Stimulated activated CD4-positive, alpha-beta T cell treated with anti-CD3 and anti-CD28 coated beads, TNF-alpha, amount 100 ng/mL, for 48 hours (primary cell): ENCODE results near the gene PPM1N.

Source experiments
- DNase-seq, 3 donors: peaks; one replicate each; pipeline ENCODE4 v3.0.0-alpha.2; 2020; ENCODE audit warnings: low read depth in 3 of 3

Gene PPM1N, protein sequence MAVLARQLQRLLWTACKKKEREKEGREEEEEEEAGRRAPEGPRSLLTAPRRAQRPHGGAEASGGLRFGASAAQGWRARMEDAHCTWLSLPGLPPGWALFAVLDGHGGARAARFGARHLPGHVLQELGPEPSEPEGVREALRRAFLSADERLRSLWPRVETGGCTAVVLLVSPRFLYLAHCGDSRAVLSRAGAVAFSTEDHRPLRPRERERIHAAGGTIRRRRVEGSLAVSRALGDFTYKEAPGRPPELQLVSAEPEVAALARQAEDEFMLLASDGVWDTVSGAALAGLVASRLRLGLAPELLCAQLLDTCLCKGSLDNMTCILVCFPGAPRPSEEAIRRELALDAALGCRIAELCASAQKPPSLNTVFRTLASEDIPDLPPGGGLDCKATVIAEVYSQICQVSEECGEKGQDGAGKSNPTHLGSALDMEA

DNA sequence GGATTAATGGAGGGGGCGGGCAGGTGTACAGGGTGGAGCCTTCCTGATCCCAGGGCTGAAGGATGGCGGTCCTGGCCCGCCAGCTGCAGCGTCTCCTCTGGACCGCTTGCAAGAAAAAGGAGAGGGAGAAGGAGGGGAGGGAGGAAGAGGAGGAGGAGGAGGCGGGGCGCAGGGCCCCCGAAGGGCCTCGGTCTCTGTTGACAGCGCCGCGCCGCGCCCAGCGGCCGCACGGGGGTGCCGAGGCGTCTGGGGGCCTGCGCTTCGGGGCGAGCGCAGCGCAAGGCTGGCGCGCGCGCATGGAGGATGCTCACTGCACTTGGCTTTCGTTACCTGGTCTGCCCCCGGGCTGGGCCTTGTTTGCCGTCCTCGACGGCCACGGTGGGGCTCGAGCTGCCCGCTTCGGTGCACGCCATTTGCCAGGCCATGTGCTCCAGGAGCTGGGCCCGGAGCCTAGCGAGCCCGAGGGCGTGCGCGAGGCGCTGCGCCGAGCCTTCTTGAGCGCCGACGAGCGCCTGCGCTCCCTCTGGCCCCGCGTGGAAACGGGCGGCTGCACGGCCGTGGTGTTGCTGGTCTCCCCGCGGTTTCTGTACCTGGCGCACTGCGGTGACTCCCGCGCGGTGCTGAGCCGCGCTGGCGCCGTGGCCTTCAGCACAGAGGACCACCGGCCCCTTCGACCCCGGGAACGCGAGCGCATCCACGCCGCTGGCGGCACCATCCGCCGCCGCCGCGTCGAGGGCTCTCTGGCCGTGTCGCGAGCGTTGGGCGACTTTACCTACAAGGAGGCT, at the start of gene PPM1N:
TSS of gene PPM1N (plus strand) at position 33 of the 785 bp plus-strand sequence. CDS start at position 63, 30 bp downstream.
- DNase-seq = peak in 1 of 3 donors; percentile 34

DNA sequence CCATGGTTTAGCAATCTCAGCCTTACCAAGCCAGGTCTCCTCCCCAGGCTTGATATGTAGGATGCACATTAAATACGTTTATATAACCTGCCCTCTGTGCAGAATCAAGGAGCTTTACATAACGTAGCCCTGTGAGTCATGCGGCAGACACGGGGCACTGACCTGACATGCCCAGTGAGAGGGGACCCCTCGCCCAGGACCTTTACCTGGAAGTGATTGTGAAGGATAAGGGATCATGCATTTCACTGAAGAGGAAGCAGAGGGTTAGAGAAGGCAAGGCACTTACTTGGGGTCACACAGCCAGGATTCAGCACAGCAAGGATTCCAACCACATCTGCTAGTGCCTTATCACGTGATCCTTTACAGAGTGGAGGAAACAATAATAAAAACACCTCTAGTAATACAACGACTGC, 49.4 kb upstream of the PPM1N start:
- DNase-seq = no peak

DNA sequence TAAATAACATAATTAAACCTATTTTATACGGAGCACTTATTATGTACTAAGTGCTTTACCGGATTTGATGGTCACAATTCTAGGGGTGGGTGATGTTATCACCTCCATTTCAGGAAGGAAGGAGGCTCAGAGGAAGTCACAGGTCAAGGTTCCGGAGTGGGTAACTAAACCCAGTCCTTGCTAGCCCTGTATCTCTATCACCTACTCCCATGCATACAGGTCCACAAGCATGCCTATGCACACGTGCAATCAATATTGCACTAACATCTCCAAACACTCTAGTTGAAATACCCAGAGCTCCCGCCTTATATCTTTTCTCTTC, 48.3 kb upstream of the PPM1N start:
- no peak for DNase-seq

DNA sequence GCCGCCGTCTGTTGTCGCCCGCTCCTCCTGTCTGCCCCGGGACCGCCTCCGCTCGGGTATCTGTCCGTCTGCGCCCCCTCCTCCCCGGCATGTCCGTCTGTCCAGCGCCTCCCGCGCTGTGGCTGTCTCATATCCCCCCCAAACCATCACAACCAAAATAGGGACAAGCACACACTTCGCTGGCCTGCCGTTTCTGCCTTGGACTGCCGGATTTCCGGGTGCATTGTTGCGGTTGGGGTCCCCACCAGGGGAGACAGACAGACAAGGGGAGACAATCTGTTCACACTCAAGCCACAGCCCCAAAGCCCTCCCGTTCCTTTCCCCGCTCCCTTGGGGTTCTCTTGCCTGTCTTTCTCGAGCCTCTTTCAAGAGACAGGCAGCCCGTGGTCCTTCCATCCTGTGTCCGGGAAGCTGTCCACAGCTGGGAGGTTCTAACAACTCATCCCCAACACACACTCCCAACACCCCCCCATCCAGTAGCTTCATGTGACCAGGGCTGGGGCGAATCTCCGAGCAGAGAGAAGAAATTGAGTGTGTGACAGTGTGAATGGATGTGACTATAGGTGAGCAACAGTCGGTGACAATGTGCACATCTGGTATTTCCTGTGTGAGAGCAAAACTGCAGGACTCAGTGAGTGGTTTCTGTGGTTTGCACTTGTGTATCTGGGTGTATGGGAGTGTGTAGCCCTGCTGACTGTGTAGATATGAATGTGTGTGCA, 47.0 kb upstream of the PPM1N start:
- DNase-seq = no peak

DNA sequence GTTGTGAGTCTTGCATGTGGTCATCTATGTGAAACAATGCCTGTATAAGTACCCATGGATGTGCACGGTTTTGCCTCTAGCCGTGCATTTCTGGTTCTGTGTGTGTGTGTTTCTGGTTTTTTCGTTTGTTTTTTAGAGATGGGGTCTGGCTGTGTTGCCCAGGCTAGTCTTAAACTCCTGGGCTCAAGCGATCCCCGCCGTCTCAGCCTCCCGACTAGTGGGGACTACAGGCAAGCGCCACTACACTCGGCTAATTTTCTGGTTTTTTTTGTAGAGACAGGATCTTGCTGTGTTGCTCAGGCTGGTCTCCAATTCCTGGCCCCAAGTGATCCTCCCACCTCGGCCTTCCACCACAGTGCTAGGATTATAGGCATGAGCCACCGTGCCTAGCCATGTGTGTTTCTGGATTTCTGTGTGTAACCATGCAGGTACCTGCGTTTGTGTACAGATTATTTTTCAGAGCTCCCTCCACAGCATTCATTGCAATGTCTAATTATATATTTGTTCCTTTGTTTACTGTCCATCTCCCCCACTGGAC, 46.3 kb upstream of the PPM1N start:
- DNase-seq = no peak

DNA sequence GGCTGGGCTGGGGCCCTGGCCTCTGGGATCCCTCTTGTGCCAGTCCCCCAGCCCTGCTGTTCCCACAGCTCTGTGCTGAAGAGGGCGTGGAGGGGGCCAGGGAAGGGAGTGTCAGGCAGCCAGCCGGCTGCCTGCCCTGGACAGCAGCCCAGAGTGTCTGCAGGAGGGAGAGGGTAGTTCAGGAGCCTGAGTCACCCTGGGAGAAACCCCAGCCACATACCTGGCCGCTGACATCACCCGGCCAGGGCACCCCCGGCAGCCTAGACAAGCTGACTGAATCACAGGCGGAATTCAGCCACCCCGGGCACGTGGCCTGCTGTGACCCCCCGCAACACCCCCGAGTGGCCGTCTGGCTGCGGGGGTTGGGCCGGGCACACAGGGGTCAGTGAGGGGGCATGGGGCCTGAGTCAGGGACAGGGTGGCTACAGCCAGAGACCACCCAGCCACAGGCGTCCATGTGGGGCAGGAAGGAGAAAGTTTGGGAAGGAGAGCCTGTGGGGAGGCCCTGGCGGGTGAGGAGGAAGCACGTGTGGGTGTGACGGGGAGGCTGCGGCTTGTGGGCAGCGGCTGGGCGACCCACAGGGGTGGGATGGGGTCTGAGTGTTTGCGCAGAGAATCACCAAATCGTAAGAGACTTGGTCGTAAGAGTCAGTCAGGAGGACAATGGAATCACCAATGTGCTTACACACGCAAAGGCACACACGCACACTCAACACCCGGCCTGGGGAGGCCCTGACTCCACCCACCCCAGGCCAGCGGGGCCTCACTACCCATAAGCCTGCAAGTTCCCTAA, 42.3 kb upstream of the PPM1N start:
- no peak for DNase-seq

DNA sequence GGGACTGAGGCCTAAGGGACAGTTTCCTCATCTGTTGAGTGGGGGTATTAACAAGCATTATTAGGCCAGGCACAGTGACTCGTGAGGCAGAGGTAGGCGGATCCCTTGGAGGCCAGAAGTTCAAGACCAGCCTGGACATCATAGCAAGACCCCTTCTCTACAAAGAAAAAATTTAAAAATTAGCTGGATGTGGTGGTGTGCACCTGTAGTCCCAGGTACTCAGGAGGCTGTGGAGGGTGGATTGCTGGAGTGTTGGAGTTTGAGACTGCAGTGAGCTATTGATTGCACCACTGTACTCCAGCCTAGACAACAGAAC, 41.8 kb upstream of the PPM1N start:
- no peak for DNase-seq

DNA sequence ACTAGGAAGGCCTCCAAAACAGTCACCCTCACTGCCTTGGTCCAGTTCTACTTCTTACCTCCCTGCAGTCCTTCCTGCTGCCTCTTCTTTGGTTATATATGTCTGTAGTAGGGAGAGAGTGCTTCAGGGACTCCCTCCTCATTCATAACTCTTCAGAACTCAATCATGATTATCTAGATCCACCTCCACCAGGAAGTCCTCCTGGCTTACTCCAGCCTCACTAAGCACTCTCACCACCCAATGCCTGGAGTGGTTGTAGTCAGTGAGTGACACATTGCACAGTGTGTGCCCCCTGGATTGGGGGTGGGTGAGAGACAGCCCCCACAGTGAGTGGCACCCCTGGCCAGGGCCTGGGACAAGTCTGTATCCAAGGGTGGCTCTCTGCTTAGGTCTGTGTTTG, 40.5 kb upstream of the PPM1N start:
- no peak for DNase-seq

DNA sequence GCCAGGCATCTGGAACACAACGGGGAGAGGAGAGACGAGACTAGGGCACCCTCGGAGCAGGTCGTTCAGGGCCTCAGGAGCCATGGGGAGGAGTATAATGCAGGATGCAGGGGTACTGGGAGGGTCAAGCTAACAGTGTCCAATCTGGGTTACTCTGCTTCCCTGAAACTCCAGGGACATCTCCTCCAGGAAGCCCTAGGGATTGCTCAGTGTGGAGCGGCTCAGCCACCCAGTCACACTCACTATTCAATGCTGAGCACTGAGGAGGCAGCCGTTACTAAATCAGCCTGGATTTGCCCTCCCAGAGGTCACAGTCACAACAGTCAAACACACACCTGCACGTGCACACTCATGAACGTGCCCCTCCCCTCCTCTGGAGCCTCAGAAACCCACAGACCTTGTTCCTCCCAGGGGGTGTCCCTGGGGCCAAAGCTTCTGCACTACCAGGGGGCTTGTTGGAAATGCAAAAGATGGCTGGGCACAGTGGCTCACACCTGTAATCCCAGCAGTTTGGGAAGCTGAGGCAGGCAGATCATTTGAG, 37.4 kb upstream of the PPM1N start:
- DNase-seq = no peak

DNA sequence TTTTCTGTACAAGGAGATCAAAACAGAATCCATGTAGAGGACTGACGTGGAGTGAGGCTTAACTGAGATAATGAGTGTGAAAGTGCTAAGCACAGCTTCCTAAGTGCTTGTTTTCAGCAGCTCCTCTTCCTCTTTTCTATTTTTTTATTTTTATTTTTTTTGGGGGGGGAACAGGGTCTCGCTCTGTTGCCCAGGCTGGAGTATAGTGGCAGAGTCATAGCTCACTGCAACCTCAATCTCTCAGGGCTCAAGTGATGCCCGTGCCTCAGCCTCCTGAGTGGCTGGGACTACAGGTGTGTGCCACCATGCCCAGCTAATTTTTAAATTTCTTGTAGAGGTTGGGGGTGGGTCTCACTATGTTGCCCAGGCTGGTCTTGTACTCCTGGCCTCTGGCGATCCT, 36.1 kb upstream of the PPM1N start:
- DNase-seq = no peak

DNA sequence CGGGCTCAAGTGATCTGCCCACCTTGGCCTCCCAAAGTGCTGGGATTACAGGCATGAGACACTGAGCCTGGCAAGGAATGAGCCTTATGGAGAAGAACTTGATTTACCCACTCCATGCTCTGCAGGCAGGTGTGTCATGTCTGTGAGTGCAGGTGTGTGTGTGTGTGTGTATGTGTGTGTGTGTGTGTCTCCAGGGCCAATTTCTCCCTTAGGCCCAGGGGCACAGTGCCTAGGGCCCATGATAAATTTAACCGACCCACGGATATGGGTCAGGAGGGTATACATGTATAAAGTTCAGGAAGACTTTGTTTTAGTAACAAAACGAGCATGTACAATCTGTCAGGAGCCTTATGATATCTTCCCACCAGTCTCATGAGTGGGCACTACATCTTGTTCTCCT, 35.0 kb upstream of the PPM1N start:
- DNase-seq = no peak

DNA sequence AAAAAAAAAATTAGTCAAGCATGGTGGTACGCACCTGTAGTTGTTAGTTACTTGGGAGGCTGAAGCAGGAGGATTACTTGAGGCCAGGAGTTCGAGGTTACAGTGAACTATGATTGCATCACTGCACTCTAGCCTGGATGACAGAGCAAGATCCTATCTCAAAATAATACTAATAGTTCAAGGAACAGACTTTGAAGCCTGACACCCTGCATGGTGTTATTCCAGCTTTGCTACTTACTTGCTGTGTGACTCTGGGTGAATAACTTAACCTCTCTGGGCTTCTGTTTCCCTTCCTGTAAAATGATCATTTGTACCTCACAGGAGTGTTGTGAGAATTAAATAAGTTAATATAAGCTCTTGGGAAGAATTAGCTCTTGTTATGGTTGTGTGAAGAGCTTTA, 34.0 kb upstream of the PPM1N start:
- no peak for DNase-seq

DNA sequence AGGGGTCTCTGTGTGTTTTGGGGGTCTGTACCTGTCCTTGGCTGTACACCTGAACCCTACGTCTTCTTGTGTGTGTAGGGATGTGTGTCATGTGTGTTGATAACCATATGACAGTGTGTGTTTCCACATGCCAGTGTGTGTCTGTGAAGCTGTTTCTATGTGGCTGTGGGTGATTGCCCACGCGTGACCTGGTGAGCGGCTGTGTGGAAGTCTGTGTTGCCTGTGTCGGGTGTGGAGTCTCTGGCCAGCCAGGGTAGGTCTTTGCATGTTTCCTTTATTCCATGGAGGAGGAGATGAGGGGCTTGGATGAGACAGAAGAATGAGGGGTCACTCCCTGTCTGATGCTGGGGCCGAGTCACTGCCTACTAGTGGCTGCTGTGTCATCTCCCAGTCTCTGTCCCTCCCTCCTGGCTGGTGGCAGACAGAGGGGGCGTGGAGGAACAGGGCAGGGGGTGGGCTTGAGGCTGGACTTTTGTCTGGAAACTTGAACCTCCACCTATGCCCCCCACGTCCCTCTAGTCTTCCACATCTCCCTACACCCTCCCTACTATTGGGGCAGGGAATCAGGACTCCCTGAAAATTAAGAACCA, 33.3 kb upstream of the PPM1N start:
- DNase-seq = no peak

DNA sequence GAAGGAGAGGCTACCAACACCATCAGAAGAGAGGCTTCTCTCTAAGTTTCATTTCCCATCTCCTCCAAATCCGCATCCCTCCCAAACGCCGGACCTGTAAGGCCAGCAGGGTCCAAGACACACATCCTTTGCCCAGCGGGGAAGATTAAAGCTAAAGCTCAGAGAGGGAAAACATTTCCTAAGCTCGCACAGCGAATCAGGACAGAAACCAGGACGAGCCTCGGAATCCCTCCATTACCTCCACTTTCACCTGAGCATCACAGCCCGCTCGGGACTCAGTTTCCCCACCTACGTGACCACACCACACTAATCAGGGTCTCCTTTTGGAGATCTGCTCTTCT, 31.2 kb upstream of the PPM1N start:
- DNase-seq = no peak

DNA sequence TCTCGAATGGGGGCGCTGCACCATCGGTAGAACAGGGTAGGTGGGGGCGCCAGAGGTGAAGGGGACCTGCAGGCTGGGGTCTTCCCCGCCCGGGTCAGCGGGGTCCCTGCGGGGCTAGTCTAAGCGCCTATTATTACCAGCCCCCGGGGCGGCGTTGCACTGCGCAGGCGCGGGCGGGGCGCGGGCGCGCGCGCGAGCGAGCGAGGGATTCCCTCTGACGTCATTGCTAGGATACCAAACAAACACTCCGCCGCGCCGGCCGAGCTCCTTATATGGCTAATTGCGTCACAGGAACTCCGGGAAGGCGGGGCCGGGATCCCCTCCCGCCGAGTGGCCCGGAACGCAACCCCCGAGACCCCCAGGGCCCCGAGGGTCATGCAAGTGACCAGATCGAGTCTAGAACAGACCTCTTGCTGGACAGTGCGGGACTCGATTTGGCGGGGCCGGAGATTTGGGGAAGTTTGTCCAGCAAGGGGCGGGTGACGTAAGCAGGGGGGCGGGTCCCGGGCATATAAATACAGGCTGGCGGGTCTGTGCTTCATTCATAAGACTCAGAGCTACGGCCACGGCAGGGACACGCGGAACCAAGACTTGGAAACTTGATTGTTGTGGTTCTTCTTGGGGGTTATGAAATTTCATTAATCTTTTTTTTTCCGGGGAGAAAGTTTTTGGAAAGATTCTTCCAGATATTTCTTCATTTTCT, 30.6 kb upstream of the PPM1N start, which contains the start of gene FOSB:
TSS of gene FOSB (plus strand) at position 541 of the 703 bp plus-strand sequence. CDS start 591 bp downstream, outside the sequence.
- peak; percentile 88 to 90 (median 89) for DNase-seq

DNA sequence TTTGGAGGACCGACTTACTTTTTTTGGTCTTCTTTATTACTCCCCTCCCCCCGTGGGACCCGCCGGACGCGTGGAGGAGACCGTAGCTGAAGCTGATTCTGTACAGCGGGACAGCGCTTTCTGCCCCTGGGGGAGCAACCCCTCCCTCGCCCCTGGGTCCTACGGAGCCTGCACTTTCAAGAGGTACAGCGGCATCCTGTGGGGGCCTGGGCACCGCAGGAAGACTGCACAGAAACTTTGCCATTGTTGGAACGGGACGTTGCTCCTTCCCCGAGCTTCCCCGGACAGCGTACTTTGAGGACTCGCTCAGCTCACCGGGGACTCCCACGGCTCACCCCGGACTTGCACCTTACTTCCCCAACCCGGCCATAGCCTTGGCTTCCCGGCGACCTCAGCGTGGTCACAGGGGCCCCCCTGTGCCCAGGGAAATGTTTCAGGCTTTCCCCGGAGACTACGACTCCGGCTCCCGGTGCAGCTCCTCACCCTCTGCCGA, 30.0 kb upstream of the PPM1N start:
- DNase-seq = no peak

DNA sequence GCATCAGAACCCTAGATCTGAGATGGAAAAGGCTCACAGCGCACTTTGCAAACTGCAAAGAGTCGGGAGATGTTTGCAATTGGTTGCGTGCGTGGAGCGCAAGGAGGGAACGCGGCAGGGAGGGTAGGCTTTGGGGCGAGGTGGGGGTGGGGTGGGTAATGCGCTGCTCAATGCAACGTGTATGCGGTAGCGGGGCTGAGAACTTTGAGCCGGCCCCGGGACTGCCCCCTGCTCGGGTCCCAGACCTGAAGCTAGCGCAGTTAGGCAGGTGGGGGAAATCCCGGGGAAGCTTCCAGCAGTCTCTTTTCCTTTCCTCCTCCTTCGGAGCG, 29.5 kb upstream of the PPM1N start:
- DNase-seq = no peak

DNA sequence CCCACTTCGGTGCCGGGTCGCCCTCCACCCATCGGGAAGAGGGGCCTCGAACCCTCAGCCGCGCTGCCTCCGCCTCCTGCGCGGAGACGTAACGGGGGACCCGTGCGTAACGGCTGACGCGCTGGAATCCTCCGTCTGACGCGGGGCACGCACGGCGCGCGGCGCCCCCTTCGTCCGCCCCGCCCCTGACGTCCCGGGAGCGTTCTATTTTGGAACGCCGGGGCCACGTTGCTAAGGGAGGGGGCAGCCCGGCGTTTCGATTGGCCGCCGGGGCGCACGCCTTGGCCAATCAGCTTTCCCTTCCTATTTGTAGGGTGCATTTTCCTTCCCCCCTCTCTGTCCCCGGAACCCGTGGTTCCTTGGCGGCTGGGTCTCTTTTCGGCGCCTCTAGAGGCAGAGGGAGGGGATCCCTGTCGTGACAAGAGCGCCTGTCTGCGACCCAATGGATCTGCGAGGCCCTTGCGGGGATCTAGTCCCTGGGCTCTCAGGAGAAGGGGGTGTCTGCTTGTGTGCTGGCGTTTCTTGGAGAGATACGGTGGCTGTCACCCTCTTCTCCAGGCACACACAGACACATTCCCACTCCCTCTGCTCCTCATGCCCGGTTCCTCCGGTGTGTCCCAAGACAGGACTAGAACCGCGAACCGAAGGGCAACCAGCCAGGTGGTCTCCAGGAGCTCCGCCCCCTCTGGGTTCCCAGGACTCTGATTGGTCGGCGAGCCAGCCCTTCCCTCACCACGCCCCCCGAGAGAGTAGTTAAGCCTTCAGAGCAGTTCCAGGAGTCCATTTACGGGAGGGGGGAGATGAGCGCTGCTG, 28.9 kb upstream of the PPM1N start:
- peak; percentile 89 to 91 (median 89) for DNase-seq
